ENCODE results near the gene PCSK5. TPM values are rescaled to one million over a fixed set of nuclear protein-coding genes. Genes with fewer than 3 reads are reported as not detected.

The PCSK5 gene
- total and polyA plus RNA-seq, 2 of the 8 experiments (the other 6 are each of a cell fraction or from before 2014, with no cell fraction given) = 5.5 to 10.7 TPM

- TF ChIP-seq SUZ12 (IDR thresholded peaks at IDR 0.05; ENCODE audit: low read length) (no peak), BCL11A (IDR thresholded peaks at IDR 0.05; ENCODE audit: low read depth in 2 of 2, low read length in 2 of 2) (no peak), KDM4A (IDR thresholded peaks at IDR 0.05; ENCODE audit: low read depth, low read length, severe bottlenecking) (no peak), EZH2 (IDR thresholded peaks at IDR 0.05; ENCODE audit: low read depth, low read length, severe bottlenecking) (no peak), RXRA (IDR thresholded peaks at IDR 0.05; ENCODE audit: insufficient read depth, low read depth, low read length) (no peak)
Measured at GRCh38 chr9:76161106-76161505, 270.6 kb downstream of the PCSK5 start (continued).
